HCT116 (cell line): ENCODE results near the gene NT5C3A. TPM values are rescaled to one million over a fixed set of nuclear protein-coding genes. Genes with fewer than 3 reads are reported as not detected.

Source experiments
- ATAC-seq: fragments of 200-7000 bp; cut with Tn5 transposase; 2 replicates; pipeline ENCODE4 v1.9.1; 2020; ENCODE audit warnings: mild to moderate bottlenecking, moderate library complexity
- BruUV-seq: library from RNA; stranded (reverse); fragments of 400-500 nt; replicated peaks from 2 replicates; lab custom pipeline; 2021; lab: Mats Ljungman, UMichigan
- CTCF ChIA-PET: fragments of 300-600 bp; sonication (Branson Sonifier 250); formaldehyde crosslinking; loops from one replicate; lab custom pipeline; 2021; ENCODE audit warnings: antibody characterized with exemption; lab: Charles Lee
- POLR2A ChIA-PET: fragments of 300-600, 350-600 bp; sonication (Branson Sonifier 250); formaldehyde crosslinking; loops from one replicate; lab custom pipeline; 2021; ENCODE audit warnings: antibody characterized with exemption; lab: Charles Lee
- RAD21 ChIA-PET, 2 experiments: fragments of 300-600 bp; sonication (Branson Sonifier 250); formaldehyde crosslinking; loops; one replicate each; lab custom pipeline; 2023; ENCODE audit warnings: low total read pairs in 2 of 2; ENCODE audit not compliant: uncharacterized antibody in 2 of 2, unreplicated experiment in 2 of 2, low non-redundant PET in 1 of 2; lab: Charles Lee
- DNase-seq: peaks from one replicate; pipeline ENCODE4 v3.0.0-alpha.2; 2010; ENCODE audit warnings: low read depth, low spot score
- H2AFZ ChIP-seq: fragments of 200-600 bp; shearing (Covaris generic), sonication (generic); 2 replicates; pipeline ENCODE4 v1.6.1; 2017; ENCODE audit warnings: low read depth, mixed run types, mixed read lengths, antibody characterized with exemption, low read length; ENCODE audit not compliant: poor library complexity, severe bottlenecking
- H3K27ac ChIP-seq: 2 replicates; pipeline ENCODE4 v1.5.1; 2012; ENCODE audit warnings: low read depth, low read length
- H3K27me3 ChIP-seq: fragments of 200-600 bp; sonication (generic); 2 replicates; pipeline ENCODE4 v1.6.1; 2016; ENCODE audit warnings: mixed run types, low read length, mixed read lengths; ENCODE audit not compliant: insufficient read depth
- H3K36me3 ChIP-seq, 2 experiments: fragments of 200-500 bp in 1 of 2; fragments of 200-600 bp in 1 of 2; sonication (Bioruptor generic) in 1 of 2; sonication (generic) in 1 of 2; 2 replicates each; pipeline versions ENCODE4 v1.5.1 to v1.6.1; 2014 to 2016; ENCODE audit warnings: low read length in 2 of 2, inconsistent platforms in 1 of 2, mixed read lengths in 1 of 2, mixed run types in 1 of 2; ENCODE audit not compliant: insufficient read depth in 2 of 2, control insufficient read depth in 1 of 2
- H3K4me1 ChIP-seq, 2 experiments: fragments of 200-600 bp in 1 of 2; sonication (generic) in 1 of 2; 2 replicates each; pipeline versions ENCODE4 v1.5.1 to v1.6.1; 2012 to 2017; ENCODE audit warnings: low read length in 2 of 2, inconsistent platforms in 1 of 2, mild to moderate bottlenecking in 1 of 2, mixed read lengths in 1 of 2, mixed run types in 1 of 2, moderate library complexity in 1 of 2; ENCODE audit not compliant: insufficient read depth in 2 of 2, control insufficient read depth in 1 of 2
- H3K4me2 ChIP-seq: fragments of 200-600 bp; sonication (generic); 2 replicates; pipeline ENCODE4 v1.6.1; 2017; ENCODE audit warnings: mixed run types, low read length, mixed read lengths
- H3K4me3 ChIP-seq, 2 experiments: fragments of 200-600 bp in 1 of 2; sonication (generic) in 1 of 2; replicated peaks in 1 of 2; 2 replicates each; pipeline ENCODE4 v1.5.1; 2011 to 2016; ENCODE audit warnings: low read length in 2 of 2, control low read depth in 1 of 2, low read depth in 1 of 2, mild to moderate bottlenecking in 1 of 2, mixed read lengths in 1 of 2, mixed run types in 1 of 2
- H3K79me2 ChIP-seq: fragments of 200-600 bp; sonication (generic); 2 replicates; pipeline ENCODE4 v1.6.1; 2017; ENCODE audit warnings: mild to moderate bottlenecking, mixed run types, low read length, moderate library complexity, mixed read lengths; ENCODE audit not compliant: insufficient read depth
- H3K9ac ChIP-seq: fragments of 200-600 bp; sonication (generic); 2 replicates; pipeline ENCODE4 v1.6.1; 2016; ENCODE audit warnings: low read length, mixed read lengths
- H3K9me2 ChIP-seq: fragments of 200-600 bp; sonication (generic), shearing (Covaris generic); 2 replicates; pipeline ENCODE4 v1.6.1; 2017; ENCODE audit warnings: mixed run types, mild to moderate bottlenecking, moderate library complexity; ENCODE audit not compliant: insufficient read depth
- H3K9me3 ChIP-seq, 2 experiments: fragments of 200-500 bp in 1 of 2; fragments of 200-600 bp in 1 of 2; sonication (Bioruptor generic) in 1 of 2; sonication (generic) in 1 of 2; 2 replicates each; pipeline ENCODE4 v1.6.1; 2014 to 2017; ENCODE audit warnings: low read length in 2 of 2, mixed read lengths in 2 of 2, inconsistent platforms in 1 of 2, low read depth in 1 of 2, mild to moderate bottlenecking in 1 of 2, mixed run types in 1 of 2, moderate library complexity in 1 of 2; ENCODE audit not compliant: control insufficient read depth in 1 of 2, insufficient read depth in 1 of 2
- H4K20me1 ChIP-seq: fragments of 200-600 bp; sonication (generic), shearing (Covaris generic); 2 replicates; pipeline ENCODE4 v1.6.1; 2017; ENCODE audit warnings: mixed run types, mild to moderate bottlenecking, moderate library complexity; ENCODE audit not compliant: insufficient read depth
- ATF3 ChIP-seq: IDR thresholded peaks from 2 replicates; pipeline ENCODE4 v1.6.1; 2012
- CEBPB ChIP-seq: IDR thresholded peaks from 2 replicates; pipeline ENCODE4 v1.6.1; 2012; ENCODE audit warnings: low read depth
- CTCF ChIP-seq, 3 experiments: fragments of 200-600 bp in 1 of 3; sonication (generic) in 1 of 3; IDR thresholded peaks in 2 of 3; conservative IDR thresholded peaks in 1 of 3; 2 replicates each; pipeline ENCODE4 v1.5.1; 2012 to 2017; ENCODE audit warnings: low read depth in 2 of 3, low read length in 2 of 3, antibody characterized with exemption in 1 of 3, borderline replicate concordance in 1 of 3, control low read depth in 1 of 3, mild to moderate bottlenecking in 1 of 3, mixed read lengths in 1 of 3, mixed run types in 1 of 3, moderate library complexity in 1 of 3; ENCODE audit not compliant: insufficient read depth in 1 of 3
- EGR1 ChIP-seq: IDR thresholded peaks from 2 replicates; pipeline ENCODE4 v1.6.1; 2012; ENCODE audit warnings: low read depth
- EZH2 ChIP-seq: fragments of 200-600 bp; sonication (generic); IDR thresholded peaks from 2 replicates; pipeline ENCODE4 v1.6.1; 2017; ENCODE audit warnings: antibody characterized with exemption, mixed run types
- EZH2phosphoT487 ChIP-seq: fragments of 200-600 bp; IDR thresholded peaks from 2 replicates; pipeline ENCODE4 v1.6.1; 2018; ENCODE audit warnings: antibody characterized with exemption, borderline replicate concordance
- JUND ChIP-seq: IDR thresholded peaks from 2 replicates; pipeline ENCODE4 v1.6.1; 2012
- MAX ChIP-seq: IDR thresholded peaks from 2 replicates; pipeline ENCODE4 v1.6.1; 2012
- POLR2A ChIP-seq: IDR thresholded peaks from 2 replicates; pipeline ENCODE4 v1.7.0; 2011; ENCODE audit warnings: borderline replicate concordance; ENCODE audit not compliant: insufficient read depth, insufficient read length; ENCODE audit errors: extremely low read depth
- POLR2AphosphoS5 ChIP-seq: IDR thresholded peaks from 2 replicates; pipeline ENCODE4 v1.6.1; 2011; ENCODE audit warnings: mild to moderate bottlenecking, low read depth, low read length, moderate library complexity
- RAD21 ChIP-seq: IDR thresholded peaks from 2 replicates; pipeline ENCODE4 v1.6.1; 2012; ENCODE audit warnings: low read depth, mild to moderate bottlenecking
- REST ChIP-seq: IDR thresholded peaks from 2 replicates; pipeline ENCODE4 v1.6.1; 2012; ENCODE audit warnings: low read depth
- SIN3A ChIP-seq: IDR thresholded peaks from 2 replicates; pipeline ENCODE4 v1.6.1; 2012; ENCODE audit warnings: low read depth
- SRF ChIP-seq: IDR thresholded peaks from 2 replicates; pipeline ENCODE4 v1.6.1; 2012; ENCODE audit warnings: low read depth
- TCF7L2 ChIP-seq: IDR thresholded peaks from 2 replicates; pipeline ENCODE4 v1.7.0; 2011; ENCODE audit warnings: borderline replicate concordance, inconsistent platforms; ENCODE audit not compliant: insufficient read depth, insufficient read length; ENCODE audit errors: extremely low read depth
- YY1 ChIP-seq: IDR thresholded peaks from 2 replicates; pipeline ENCODE4 v1.6.1; 2011; ENCODE audit warnings: low read length, low read depth, moderate library complexity, mild to moderate bottlenecking; ENCODE audit not compliant: insufficient replicate concordance; ENCODE audit errors: extremely low read depth
- ZBTB33 ChIP-seq: IDR thresholded peaks from 2 replicates; pipeline ENCODE4 v1.6.1; 2011; ENCODE audit warnings: mild to moderate bottlenecking, low read length, moderate library complexity; ENCODE audit not compliant: insufficient replicate concordance; ENCODE audit errors: extremely low read depth
- ZFX ChIP-seq: fragments of 450-650 bp; IDR thresholded peaks from 2 replicates; pipeline ENCODE4 v1.6.1; 2017
- ZNF274 ChIP-seq: fragments of 200-500 bp; sonication (Bioruptor generic); IDR thresholded peaks from 2 replicates; pipeline ENCODE4 v1.6.1; 2014; ENCODE audit warnings: mild to moderate bottlenecking, low read depth, low read length, inconsistent platforms
- intact Hi-C: fragments of 100-400 bp; cut with micrococcal nuclease; formaldehyde crosslinking; loops from 2 replicates; pipeline ENCODE4 v1.10.0; 2022
- total RNA-seq: library from RNA; stranded (reverse); gene quantifications from one replicate; pipeline ENCODE4 v1.2.1, GENCODE V29; 2021; ENCODE audit not compliant: unreplicated experiment

NT5C3A gene
- total RNA-seq, 1 experiment from 2014 or later = 32.5 TPM

- Histone ChIP-seq H3K4me3 (no peak overlapping the region), H2AFZ (no peak overlapping the region), H3K79me2 (peaks cover 34% of the 10 kb centered on the region), H3K36me3 (peaks cover 41 to 44% of the 10 kb centered on the region in 2 experiments; a peak in 3 of 4 replicates), H3K27me3 (no peaks in the 10 kb centered on the region), H4K20me1 (no peaks in the 10 kb centered on the region), H3K9me2 (no peaks in the 10 kb centered on the region), H3K4me2 (no peak overlapping the region), H3K9me3 (no peaks in the 10 kb centered on the region), H3K27ac (no peak overlapping the region), H3K4me1 (no peaks in the 10 kb centered on the region), H3K9ac (no peak overlapping the region)
- ATAC-seq = no peak
- RAD21 ChIA-PET = no interaction called here
- CTCF ChIA-PET = no interaction called here
- BruUV-seq = no TSS peak
- intact Hi-C loops = no loop called here
- DNase-seq = no peak
- TF ChIP-seq YY1 = no peak
- TF ChIP-seq REST = no peak
- no peak for TF ChIP-seq SRF
- TF ChIP-seq CTCF (IDR thresholded peaks at IDR 0.05 in 2 of 3, conservative IDR thresholded peaks at IDR 0.05 in 1 of 3; ENCODE audit: borderline replicate concordance in 1 of 3, insufficient read depth in 1 of 3, low read depth in 2 of 3, low read length in 2 of 3) = no peak
- no peak for TF ChIP-seq EZH2phosphoT487
- TF ChIP-seq EZH2 = no peak
- no peak for TF ChIP-seq TCF7L2
- TF ChIP-seq ZNF274 = no peak
- TF ChIP-seq CEBPB = no peak
- no peak for TF ChIP-seq JUND
- no peak for TF ChIP-seq SIN3A
- TF ChIP-seq POLR2A = no peak
- no peak for TF ChIP-seq ZFX
- no peak for TF ChIP-seq EGR1
- no peak for TF ChIP-seq ZBTB33
- no peak for TF ChIP-seq POLR2AphosphoS5
- no peak for TF ChIP-seq RAD21
- TF ChIP-seq ATF3 = no peak
- no peak for TF ChIP-seq MAX
- POLR2A ChIA-PET = interaction anchor here (0.7 kb wide), 1 partner anchor 14 kb away, joined by 3 read pairs; no protein-coding TSS in a partner anchor
These were observed 36.8 kb upstream of the NT5C3A start for GRCh38 chr7:33099154-33099940.
